GM12865 (cell line): ENCODE data around the gene IER2.
A peak's percentile ranks its signal among the peaks of the same experiment; 100 is the strongest.
"Not testable (repeated sequence)": the region's sequence is repeated elsewhere in the genome, so short reads cannot be mapped to it uniquely, and the experiment has no call there.

Experiments
- DNase-seq: peaks from one replicate; pipeline ENCODE4 v3.0.0; 2010; ENCODE audit warnings: low read depth
- H3K4me3 ChIP-seq: 2 replicates; pipeline ENCODE4 v1.5.1; 2011; ENCODE audit warnings: mild to moderate bottlenecking, low read depth, low read length, control low read depth
- CTCF ChIP-seq: IDR thresholded peaks from 2 replicates; pipeline ENCODE4 v1.5.1; 2011; ENCODE audit warnings: low read length, control low read depth, low read depth, inconsistent platforms; ENCODE audit not compliant: insufficient read depth; ENCODE audit errors: missing control alignments

The IER2 gene

DNA sequence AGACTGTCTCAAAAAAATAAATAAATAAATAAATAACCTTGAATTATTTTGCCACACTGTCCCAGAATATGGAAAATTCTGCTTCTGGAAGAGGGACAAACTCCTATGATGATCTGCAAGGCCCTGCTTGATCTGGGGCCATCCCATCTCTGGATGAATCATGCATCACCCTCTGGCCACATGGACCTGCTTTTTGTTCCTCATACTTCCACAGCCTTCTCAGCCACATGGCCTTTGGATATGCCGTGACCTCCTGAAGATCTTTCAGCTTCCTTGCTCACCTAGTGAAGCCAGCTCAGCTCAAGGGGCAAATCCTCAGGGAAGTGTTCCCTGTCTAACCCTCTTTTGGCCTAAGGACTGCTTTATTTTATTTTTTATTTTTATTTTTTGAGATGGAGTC is 10.3 kb downstream of the IER2 start:
- no peak for TF ChIP-seq CTCF
- H3K4me3 ChIP-seq: no peak overlapping the region
- no peak for DNase-seq

- TF ChIP-seq CTCF: no peak
- H3K4me3 ChIP-seq: peak overlapping the region; percentile 68
- peak; percentile 94 for DNase-seq
Observed at GRCh38 chr19:13162724-13163608, 12.8 kb downstream of the IER2 start.

DNA sequence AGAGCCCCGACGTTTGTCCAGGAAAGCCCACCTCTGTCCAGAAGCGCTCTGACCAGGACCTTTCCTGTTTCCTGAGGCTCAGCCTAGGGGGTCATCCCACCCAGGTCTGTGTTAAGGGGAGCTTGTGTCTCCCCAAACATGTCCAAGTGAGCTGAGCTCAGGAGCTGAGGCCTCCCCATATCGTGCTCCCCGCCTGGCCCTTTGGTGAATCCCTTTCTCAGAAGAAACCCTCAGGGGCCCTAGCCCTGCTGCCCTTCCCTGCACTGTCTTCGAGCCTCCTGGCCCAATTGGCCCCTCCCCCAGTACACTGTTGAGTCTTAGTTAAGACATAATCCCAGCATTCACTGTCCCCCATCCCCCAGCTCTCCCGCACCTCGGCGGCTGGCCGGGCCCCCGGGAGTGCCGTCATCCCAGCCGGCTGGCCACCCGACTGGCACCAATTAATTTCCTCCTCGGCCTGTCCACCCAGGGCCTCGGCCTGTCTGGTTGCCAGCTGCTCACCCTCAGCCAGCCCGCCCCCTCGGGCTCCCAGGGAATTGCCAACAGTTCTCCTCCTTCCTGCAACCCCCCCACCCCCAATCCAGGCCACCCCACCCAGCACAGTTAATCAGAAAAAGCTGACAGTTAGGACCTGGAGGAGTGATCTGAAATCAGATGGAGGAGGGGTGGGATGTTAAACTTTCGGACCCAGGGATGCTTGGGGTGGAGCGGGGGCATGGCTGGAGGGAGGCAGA is 13.6 kb downstream of the IER2 start:
- H3K4me3 ChIP-seq: no peak overlapping the region; the same call in 1 of the 2 replicates
- TF ChIP-seq CTCF: no peak
- peak; percentile 48 for DNase-seq

DNA sequence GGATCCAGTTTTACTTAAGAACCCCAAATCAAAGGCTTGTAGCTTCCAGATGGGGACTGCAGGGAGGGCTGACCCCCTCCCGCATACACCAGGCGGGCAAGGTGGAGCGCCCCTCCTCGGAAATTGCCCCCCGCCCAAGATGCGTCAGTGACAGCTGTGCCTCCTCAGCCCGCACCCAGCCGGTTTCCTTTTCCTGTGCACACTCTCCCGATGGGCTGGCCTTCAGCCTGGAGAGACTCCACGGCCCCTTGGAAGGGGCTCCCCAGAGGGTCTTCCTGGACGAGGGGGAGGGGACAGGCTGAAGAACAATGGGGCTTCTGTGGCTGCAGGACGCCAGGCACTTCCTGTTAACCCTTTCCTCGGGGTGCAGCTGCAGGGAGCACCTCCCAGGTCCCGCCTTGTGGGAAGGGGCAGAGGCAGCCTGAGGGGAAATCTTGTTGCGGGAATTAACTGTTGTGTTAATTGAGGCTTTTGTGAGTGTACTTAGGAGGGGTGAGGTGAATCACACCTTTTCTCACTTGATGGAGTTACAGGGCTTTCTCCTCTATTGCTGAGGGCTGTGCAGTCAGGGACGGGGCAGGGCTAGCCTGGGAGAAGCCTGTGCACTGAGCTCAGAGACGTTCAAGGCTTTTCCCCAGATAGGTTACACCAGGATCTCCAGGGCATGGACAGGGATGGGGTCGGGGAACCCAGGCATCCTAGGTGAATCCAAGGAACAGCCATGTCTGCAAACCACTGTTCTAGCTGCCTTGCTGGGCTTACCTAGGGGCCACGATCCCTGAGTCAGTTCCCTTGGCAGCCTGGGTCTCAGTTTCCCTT is 14.3 kb downstream of the IER2 start:
- TF ChIP-seq CTCF: no peak

DNA sequence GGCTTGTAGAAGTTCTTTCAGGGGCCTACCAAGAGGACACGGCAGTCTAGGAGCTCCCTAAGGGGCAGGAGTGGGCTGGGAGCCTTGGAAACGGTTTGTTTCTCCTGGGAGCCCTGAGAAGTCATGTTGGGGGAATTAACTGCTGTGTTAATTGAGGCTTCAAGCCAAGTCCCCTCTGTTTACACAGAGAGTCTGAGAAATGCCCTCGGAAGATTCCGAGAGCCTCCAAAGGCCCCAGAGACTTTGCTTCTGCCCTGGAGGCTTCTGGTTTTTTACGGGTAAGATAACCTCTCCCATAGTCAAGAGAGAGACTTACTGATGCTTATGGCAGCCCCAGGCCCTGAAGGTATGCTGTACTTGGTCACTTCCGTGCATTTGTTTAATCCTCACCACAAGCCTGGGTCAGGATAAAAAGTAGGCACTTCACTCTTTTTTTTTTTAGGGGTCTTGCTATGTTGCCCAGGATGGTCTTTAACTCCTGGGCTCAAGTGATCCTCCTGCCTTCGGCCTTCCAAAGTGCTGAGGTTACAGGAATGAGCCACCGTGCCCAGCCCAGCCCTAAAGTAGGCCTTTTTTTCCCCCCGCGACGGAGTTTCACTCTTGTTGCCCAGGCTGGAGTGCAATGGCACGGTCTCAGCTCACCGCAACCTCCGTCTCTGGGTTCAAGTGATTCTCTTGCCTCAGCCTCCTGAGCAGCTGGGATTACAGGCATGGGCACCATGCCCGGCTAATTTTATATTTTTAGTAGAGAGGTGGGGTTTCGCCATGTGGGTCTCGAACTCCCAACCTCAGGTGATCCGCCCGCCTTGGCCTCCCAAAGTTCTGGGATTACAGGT is 15.2 kb downstream of the IER2 start:
- TF ChIP-seq CTCF: no peak
- no peak overlapping the region for H3K4me3 ChIP-seq
- DNase-seq: no peak

More for the DNA sequence above, 14.3 kb downstream of the IER2 start:
- peak; percentile 31 for DNase-seq
- H3K4me3 ChIP-seq: no peak overlapping the region; the same call in 1 of the 2 replicates

DNA sequence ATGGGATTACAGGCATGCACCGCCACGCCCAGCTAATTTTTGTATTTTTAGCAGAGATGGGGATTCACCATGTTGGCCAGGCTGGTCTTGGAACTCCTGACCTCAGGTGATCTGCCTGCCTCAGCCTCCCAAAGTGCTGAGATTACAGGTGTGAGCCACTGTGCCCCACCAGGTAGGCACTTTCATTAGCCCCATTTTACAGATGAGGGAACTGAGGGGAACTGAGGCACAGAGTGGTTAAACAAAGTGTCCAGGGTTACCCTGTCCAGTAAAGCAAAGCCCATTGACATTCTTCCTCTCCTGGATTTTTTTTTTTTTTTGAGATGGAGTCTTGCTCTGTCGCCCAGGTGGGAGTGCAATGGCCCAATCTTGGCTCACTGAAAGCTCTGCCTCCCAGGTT is 15.9 kb downstream of the IER2 start:
- DNase-seq, H3K4me3 ChIP-seq: not testable (repeated sequence)
